ENCODE data around the gene PROKR2. TPM values are rescaled to one million over a fixed set of nuclear protein-coding genes. Genes with fewer than 3 reads are reported as not detected.

Gene PROKR2
- total RNA-seq, 2 donors from 2014 or later, result not detected

DNA sequence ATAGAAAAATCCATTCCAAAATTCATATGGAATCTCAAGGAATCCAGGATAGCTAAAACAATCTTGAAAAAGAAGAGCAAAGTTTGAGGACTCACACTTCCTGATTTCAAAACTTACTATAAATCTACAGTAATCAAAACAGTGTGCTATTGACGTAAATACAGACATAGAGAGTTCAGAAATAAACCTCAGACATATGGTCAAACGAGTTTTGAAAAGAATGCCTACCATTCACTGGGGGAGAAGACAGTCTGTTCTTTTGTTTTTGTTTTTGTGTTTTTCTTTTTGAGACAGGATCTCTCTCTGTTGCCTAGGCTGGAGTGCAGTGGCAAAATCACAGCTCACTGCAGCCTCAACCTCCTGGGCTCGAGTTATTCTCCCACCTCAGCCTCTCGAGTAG, 25.3 kb upstream of the PROKR2 start:
- TF ChIP-seq, protein P1, sequence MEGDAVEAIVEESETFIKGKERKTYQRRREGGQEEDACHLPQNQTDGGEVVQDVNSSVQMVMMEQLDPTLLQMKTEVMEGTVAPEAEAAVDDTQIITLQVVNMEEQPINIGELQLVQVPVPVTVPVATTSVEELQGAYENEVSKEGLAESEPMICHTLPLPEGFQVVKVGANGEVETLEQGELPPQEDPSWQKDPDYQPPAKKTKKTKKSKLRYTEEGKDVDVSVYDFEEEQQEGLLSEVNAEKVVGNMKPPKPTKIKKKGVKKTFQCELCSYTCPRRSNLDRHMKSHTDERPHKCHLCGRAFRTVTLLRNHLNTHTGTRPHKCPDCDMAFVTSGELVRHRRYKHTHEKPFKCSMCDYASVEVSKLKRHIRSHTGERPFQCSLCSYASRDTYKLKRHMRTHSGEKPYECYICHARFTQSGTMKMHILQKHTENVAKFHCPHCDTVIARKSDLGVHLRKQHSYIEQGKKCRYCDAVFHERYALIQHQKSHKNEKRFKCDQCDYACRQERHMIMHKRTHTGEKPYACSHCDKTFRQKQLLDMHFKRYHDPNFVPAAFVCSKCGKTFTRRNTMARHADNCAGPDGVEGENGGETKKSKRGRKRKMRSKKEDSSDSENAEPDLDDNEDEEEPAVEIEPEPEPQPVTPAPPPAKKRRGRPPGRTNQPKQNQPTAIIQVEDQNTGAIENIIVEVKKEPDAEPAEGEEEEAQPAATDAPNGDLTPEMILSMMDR (IDR thresholded peaks at IDR 0.05), result no peak
- DNase-seq, result no peak
- Histone ChIP-seq H3K27ac (no peak overlapping the region), H3K36me3 (no peaks in the 10 kb centered on the region), H3K4me1 (no peaks in the 10 kb centered on the region), H3K4me3 (no peak overlapping the region), H3K9ac (ENCODE audit: low read depth in 2 of 2, low read length in 2 of 2) (no peak overlapping the region), H3K9me3 (no peaks in the 10 kb centered on the region), H3K27me3 (no peaks in the 10 kb centered on the region)
- intact Hi-C loops (cut with DNase I), result no loop called here

DNA sequence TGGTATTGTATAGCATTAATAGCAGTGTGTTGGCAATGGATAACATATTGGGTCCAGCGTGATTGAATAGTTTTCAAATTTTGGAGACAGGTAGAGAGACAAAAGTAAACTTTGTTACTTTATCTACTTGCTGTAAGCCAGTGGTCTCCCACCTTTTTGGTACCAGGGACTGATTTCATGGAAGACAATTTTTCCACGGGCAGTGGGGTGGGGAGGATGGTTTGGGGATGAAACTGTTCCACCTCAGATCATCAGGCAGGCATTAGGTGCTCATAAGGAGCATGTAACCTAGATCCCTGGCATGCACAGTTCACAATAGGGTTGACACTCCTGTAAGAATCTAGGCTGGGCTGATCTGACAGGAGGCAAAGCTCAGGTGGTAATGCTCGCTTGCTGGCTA, 14.6 kb upstream of the PROKR2 start:
- Histone ChIP-seq H3K36me3 (no peaks in the 10 kb centered on the region), H3K9ac (ENCODE audit: low read depth in 2 of 2, low read length in 2 of 2) (no peak overlapping the region), H3K4me3 (no peak overlapping the region), H3K4me1 (no peaks in the 10 kb centered on the region), H3K9me3 (no peaks in the 10 kb centered on the region), H3K27me3 (no peaks in the 10 kb centered on the region), H3K27ac (no peak overlapping the region)
- TF ChIP-seq, protein P1 (IDR thresholded peaks at IDR 0.05), result no peak
- intact Hi-C loops (cut with DNase I), result no loop called here
- DNase-seq, result no peak

DNA sequence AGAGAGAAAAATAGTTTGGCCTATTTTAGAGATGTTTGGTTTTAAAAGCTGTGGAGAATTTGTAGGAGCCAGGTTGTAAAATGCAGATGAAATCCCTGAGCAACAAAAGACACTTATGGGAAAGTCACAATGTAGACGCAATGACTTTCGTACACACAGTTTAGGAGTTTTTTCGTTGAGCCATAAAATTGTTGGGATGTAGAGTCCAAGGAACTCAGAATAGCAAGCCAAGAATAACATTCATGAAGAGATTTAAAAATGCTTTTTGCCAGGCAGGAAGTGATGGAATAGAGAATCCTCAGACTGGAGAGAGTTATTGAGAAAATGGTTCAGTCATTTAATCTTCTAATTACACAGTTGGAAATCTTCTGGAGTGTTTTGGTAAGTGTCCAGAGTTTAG, 11.5 kb upstream of the PROKR2 start:
- Histone ChIP-seq H3K36me3 (no peaks in the 10 kb centered on the region), H3K4me1 (no peaks in the 10 kb centered on the region), H3K9ac (ENCODE audit: low read depth in 2 of 2, low read length in 2 of 2) (no peak overlapping the region), H3K27ac (no peak overlapping the region), H3K27me3 (no peaks in the 10 kb centered on the region), H3K9me3 (no peaks in the 10 kb centered on the region), H3K4me3 (no peak overlapping the region)
- TF ChIP-seq, protein P1 (IDR thresholded peaks at IDR 0.05), result no peak
- DNase-seq, result no peak
- intact Hi-C loops (cut with DNase I), result no loop called here

DNA sequence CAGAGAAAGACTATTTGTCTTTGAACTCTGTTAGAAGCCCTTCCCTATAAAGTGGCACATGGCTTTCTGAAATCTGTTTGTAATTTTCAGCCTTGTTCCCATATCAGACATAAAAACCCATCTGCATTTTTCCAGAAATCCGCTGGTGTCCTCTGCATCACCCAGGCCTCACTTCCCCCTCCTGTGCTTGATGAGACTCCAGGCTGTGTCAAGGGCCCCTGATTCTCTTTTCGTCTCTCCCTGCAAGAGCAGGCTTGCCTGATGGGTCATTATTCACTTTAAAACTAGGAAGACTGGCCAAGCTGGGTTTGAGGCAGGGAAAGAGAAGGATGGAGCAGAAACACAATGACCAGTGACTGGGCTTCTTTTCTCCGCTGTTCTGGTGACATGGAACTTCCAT, 10.6 kb upstream of the PROKR2 start:
- no peak for DNase-seq
- Histone ChIP-seq H3K27me3 (no peaks in the 10 kb centered on the region), H3K9me3 (no peaks in the 10 kb centered on the region), H3K9ac (ENCODE audit: low read depth in 2 of 2, low read length in 2 of 2) (no peak overlapping the region), H3K4me1 (no peaks in the 10 kb centered on the region), H3K4me3 (no peak overlapping the region), H3K27ac (no peak overlapping the region), H3K36me3 (no peaks in the 10 kb centered on the region)
- TF ChIP-seq, protein P1 (IDR thresholded peaks at IDR 0.05), result no peak
- intact Hi-C loops (cut with DNase I), result no loop called here

DNA sequence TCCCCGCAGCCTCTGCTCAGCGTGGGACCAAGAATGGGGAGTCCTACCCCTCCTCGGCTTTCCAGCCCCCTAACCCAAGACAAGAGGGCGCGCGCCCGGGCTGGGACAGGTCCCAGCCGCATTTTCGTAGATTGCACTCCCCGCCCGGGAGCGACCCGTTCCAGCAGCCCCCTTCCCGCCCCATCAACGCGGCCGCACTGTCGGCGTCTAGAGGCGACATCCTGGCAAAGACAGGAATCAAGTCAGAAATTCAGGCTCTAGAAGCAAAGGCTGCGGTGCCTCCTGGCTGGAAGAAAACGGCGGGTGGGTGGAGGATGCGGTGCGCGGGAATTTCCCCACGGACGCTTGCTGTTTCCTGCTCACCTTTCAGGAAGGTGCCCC, 957 bp downstream of the PROKR2 start:
- intact Hi-C loops (cut with DNase I), result no loop called here
- H3K36me3 ChIP-seq, result no peaks in the 10 kb centered on the region
- peaks cover 17% of the 10 kb centered on the region for H3K27me3 ChIP-seq
- H3K4me1 ChIP-seq, result no peaks in the 10 kb centered on the region
- no peak for DNase-seq
- no peak overlapping the region for H3K27ac ChIP-seq
- H3K9me3 ChIP-seq, result no peaks in the 10 kb centered on the region
- H3K4me3 ChIP-seq, result no peak overlapping the region
- TF ChIP-seq, protein P1 (IDR thresholded peaks at IDR 0.05), result no peak
- H3K9ac ChIP-seq (ENCODE audit: low read depth in 2 of 2, low read length in 2 of 2), result no peak overlapping the region

DNA sequence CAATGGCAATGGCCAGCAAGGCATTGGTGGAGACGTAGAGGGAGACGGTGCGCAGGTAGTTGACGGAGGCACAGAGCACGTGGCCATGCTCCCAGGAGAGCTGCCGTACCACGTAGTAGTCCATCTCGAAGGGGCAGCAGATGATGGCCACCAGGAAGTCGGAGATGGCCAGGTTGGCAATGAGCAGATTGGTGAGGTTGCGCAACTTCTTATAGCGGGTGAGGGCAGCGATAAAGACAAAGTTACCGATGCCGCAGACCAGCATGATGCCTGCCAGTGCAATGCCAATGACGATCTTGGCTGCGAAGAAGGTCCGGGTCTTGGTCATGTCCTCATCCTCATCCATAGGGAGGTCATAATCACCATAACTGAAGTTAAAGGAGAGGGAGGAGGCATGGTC, 2.8 kb downstream of the PROKR2 start:
- no peaks in the 10 kb centered on the region for H3K36me3 ChIP-seq
- H3K4me3 ChIP-seq, result no peak overlapping the region
- peaks cover 17% of the 10 kb centered on the region for H3K27me3 ChIP-seq
- H3K4me1 ChIP-seq, result no peaks in the 10 kb centered on the region
- TF ChIP-seq, protein P1 (IDR thresholded peaks at IDR 0.05), result no peak
- H3K9ac ChIP-seq (ENCODE audit: low read depth in 2 of 2, low read length in 2 of 2), result no peak overlapping the region
- no peaks in the 10 kb centered on the region for H3K9me3 ChIP-seq
- no peak for DNase-seq
- no peak overlapping the region for H3K27ac ChIP-seq
- intact Hi-C loops (cut with DNase I), result no loop called here

All from colonic mucosa (tissue), 4 donors.